ENCODE data around the gene CD4.

DNA sequence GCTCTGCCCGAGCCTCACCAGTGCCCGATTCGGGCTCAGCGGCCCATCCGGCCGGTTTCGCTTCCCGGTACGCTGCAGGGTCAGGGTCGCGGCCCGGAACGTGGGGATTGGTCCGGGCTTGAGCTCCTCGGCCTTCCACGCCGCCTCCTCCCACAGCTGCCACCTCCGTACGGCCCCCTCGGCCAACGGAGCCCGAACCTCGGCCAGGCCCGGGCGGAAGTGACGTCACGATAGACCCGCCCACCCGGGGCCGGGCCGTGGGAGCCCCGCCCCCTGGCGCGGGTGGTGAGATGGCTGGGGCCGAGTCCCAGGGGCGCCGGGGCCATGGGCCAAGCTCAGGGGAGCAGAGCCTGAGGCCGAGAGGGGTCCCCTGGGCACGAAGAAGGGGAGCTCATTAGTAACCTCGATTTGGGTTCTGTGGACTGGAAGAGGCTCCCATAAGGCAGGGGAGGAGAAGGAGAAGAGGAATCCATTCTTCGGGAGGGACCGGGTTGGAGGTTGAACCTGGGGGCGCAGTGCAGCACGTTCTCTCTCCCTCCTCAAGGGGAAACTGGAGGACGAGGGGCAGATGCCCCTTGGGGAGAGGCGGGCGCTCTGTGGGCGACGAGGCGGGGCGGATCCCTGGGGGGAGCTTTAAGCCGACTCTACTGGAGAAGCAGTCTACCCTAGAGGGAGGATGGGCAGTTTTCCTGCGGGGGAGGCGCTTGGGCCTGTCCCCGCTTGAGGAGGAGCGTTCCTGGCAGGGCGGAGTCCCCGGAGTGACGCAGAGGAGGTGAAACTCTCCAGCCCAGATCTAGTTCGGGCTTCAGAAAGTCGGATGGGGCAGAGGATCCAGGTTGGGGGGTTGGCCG, 36.2 kb upstream of the CD4 start, which contains the start of gene MLF2:
- TF ChIP-seq, protein P1, sequence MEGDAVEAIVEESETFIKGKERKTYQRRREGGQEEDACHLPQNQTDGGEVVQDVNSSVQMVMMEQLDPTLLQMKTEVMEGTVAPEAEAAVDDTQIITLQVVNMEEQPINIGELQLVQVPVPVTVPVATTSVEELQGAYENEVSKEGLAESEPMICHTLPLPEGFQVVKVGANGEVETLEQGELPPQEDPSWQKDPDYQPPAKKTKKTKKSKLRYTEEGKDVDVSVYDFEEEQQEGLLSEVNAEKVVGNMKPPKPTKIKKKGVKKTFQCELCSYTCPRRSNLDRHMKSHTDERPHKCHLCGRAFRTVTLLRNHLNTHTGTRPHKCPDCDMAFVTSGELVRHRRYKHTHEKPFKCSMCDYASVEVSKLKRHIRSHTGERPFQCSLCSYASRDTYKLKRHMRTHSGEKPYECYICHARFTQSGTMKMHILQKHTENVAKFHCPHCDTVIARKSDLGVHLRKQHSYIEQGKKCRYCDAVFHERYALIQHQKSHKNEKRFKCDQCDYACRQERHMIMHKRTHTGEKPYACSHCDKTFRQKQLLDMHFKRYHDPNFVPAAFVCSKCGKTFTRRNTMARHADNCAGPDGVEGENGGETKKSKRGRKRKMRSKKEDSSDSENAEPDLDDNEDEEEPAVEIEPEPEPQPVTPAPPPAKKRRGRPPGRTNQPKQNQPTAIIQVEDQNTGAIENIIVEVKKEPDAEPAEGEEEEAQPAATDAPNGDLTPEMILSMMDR (IDR thresholded peaks at IDR 0.05; ENCODE audit: extremely low read depth in 1 of 2, insufficient read depth in 1 of 2, low read depth in 1 of 2, low read length in 2 of 2), result peak in 1 of 2 donors; percentile 98
- TF ChIP-seq EZH2 (IDR thresholded peaks at IDR 0.05; ENCODE audit: borderline replicate concordance, low read depth, low read length, severe bottlenecking) (no peak), POLR2A (IDR thresholded peaks at IDR 0.05; ENCODE audit: low read depth, low read length) (peak; percentile 62), POLR2AphosphoS5 (IDR thresholded peaks at IDR 0.05; ENCODE audit: insufficient read depth, low read depth, low read length) (peak; percentile 64), FOS (IDR thresholded peaks at IDR 0.05; ENCODE audit: borderline replicate concordance, insufficient read depth, low read length) (no peak), MYC (IDR thresholded peaks at IDR 0.05; ENCODE audit: low read depth, low read length) (no peak), GATA2 (IDR thresholded peaks at IDR 0.05; ENCODE audit: insufficient read depth, insufficient read length, low read depth, low read length) (no peak)
- TF ChIP-seq, protein P2, sequence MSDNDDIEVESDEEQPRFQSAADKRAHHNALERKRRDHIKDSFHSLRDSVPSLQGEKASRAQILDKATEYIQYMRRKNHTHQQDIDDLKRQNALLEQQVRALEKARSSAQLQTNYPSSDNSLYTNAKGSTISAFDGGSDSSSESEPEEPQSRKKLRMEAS (IDR thresholded peaks at IDR 0.05; ENCODE audit: insufficient read depth, insufficient read length), result no peak
